Transverse colon (tissue), 4 donors: Measurements from ENCODE around the gene ITPR2. TPM values are rescaled to one million over a fixed set of nuclear protein-coding genes. Genes with fewer than 3 reads are reported as not detected.

ENCODE experiments used
- DNase-seq: peaks from one replicate; pipeline ENCODE4 v3.0.0-alpha.2; 2019
- H3K27ac ChIP-seq, 4 donors: fragments of 200-600 bp; sonication (generic); 2 replicates each; pipeline ENCODE4 v1.5.1; 2016 to 2018; ENCODE audit warnings: inconsistent platforms in 4 of 4
- H3K27me3 ChIP-seq: fragments of 200-600 bp; sonication (generic); 2 replicates; pipeline ENCODE4 v1.5.1; 2017; ENCODE audit warnings: inconsistent platforms
- H3K36me3 ChIP-seq, 4 donors: fragments of 200-600 bp; sonication (generic); 2 replicates each; pipeline ENCODE4 v1.5.1; 2017 to 2019; ENCODE audit warnings: inconsistent platforms in 4 of 4
- H3K4me1 ChIP-seq, 4 donors: fragments of 200-600 bp; sonication (generic); 2 replicates each; pipeline ENCODE4 v1.5.1; 2017 to 2020; ENCODE audit warnings: inconsistent platforms in 4 of 4
- H3K4me3 ChIP-seq, 4 donors: fragments of 200-600 bp; sonication (generic); 1 replicate in 1 of 4; 2 replicates in 3 of 4; pipeline versions ENCODE4 v1.5.1 to v1.6.1; 2017 to 2019; ENCODE audit warnings: inconsistent platforms in 4 of 4
- H3K9me3 ChIP-seq, 2 donors: fragments of 200-600 bp; sonication (generic); 2 replicates each; pipeline ENCODE4 v1.5.1; 2017 to 2019; ENCODE audit warnings: inconsistent platforms in 2 of 2
- CTCF ChIP-seq, 5 experiments: fragments of 200-600 bp in 3 of 5; fragments of 450-650 bp in 2 of 5; sonication (generic) in 3 of 5; IDR thresholded peaks; 1 replicate in 2 of 5; 2 replicates in 3 of 5; pipeline ENCODE4 v1.5.1; 2016 to 2017; ENCODE audit warnings: antibody characterized with exemption in 5 of 5, inconsistent platforms in 3 of 5, mild to moderate bottlenecking in 2 of 5, moderate library complexity in 1 of 5
- EP300 ChIP-seq: sonication (generic); formaldehyde crosslinking; IDR thresholded peaks from one replicate; pipeline ENCODE4 v1.6.1; 2017; ENCODE audit warnings: antibody characterized with exemption, low read depth
- POLR2A ChIP-seq: fragments of 450-650 bp; IDR thresholded peaks from one replicate; pipeline ENCODE4 v1.6.1; 2016; ENCODE audit warnings: antibody characterized with exemption, mild to moderate bottlenecking, moderate library complexity
- POLR2AphosphoS5 ChIP-seq, 3 donors: sonication (generic); formaldehyde crosslinking; IDR thresholded peaks; one replicate each; pipeline ENCODE4 v1.6.1; 2016; ENCODE audit warnings: antibody characterized with exemption in 3 of 3
- WGBS, 2 donors: methylation state at CpG; one replicate each; pipeline ENCODE4 v1.1.5; 2018; ENCODE audit warnings: low coverage in 1 of 2; 5-methylcytosine and 5-hydroxymethylcytosine counted together
- in situ Hi-C, 4 donors: fragments of 200-750 bp; cut with MboI; loops; one replicate each; pipeline versions ENCODE4 v1.15.0 to v1.15.1; 2017; ENCODE audit warnings: low sequenced_read_pairs in 3 of 4, low pct_ligation_motif_present in 1 of 4, low pct_unique_long_range_greater_than_20kb in 1 of 4
- intact Hi-C: fragments of 100-400 bp; cut with DNase I; formaldehyde crosslinking; loops from one replicate; pipeline ENCODE4 v1.15.1; 2023; ENCODE audit warnings: low total_unique reads
- total RNA-seq, 4 donors: library from RNA; depleted of rRNA; stranded (reverse); fragments of >200 nt; gene quantifications; one replicate each; pipeline ENCODE4 v1.1.0, GENCODE V29; 2016

Gene ITPR2
- total RNA-seq, 4 donors from 2014 or later: 29.8 to 60.5 (median 41.2) TPM

- no peak for TF ChIP-seq POLR2AphosphoS5 (IDR thresholded peaks at IDR 0.05)
- TF ChIP-seq POLR2A: no peak
- TF ChIP-seq CTCF (IDR thresholded peaks at IDR 0.05): no peak
- TF ChIP-seq EP300: no peak
- no peaks in the 10 kb centered on the region for H3K4me1 ChIP-seq
- no peak overlapping the region for H3K4me3 ChIP-seq
- no peaks in the 10 kb centered on the region for H3K36me3 ChIP-seq
- 78 to 94% methylated on average over 5 to 8 of the region's 8 CpGs for WGBS, 2 donors
- DNase-seq: no peak
- in situ Hi-C loops (loop anchor here in 3 of 4 donors (25.0 kb wide), 2 partner anchors 288 to 313 kb away; no protein-coding TSS in a partner anchor), intact Hi-C loops (loop anchor here (5.0 kb wide), 1 partner anchor 882 kb away; no protein-coding TSS in a partner anchor)
- H3K27me3 ChIP-seq: no peaks in the 10 kb centered on the region
- H3K9me3 ChIP-seq: no peaks in the 10 kb centered on the region
- H3K27ac ChIP-seq: no peak overlapping the region
Observed at GRCh38 chr12:26400627-26401026, 432.4 kb downstream of the ITPR2 start.

- Histone ChIP-seq H3K9me3 (no peaks in the 10 kb centered on the region), H3K27ac (no peak overlapping the region), H3K27me3 (no peaks in the 10 kb centered on the region), H3K36me3 (peaks cover 0 to 4% (median 0%) of the 10 kb centered on the region in 4 donors), H3K4me3 (no peak overlapping the region), H3K4me1 (no peaks in the 10 kb centered on the region)
- DNase-seq: no peak
- no peak for TF ChIP-seq POLR2A
- no peak for TF ChIP-seq POLR2AphosphoS5 (IDR thresholded peaks at IDR 0.05)
- TF ChIP-seq CTCF (IDR thresholded peaks at IDR 0.05): no peak
- no peak for TF ChIP-seq EP300
- intact Hi-C loops (no loop called here), in situ Hi-C loops (no loop called here)
- 80 to 87% methylated on average over 1 of the region's 1 CpG for WGBS, 2 donors
Observed at GRCh38 chr12:26399381-26399780, 433.6 kb downstream of the ITPR2 start.

GRCh38 chr12:26396402-26396801, 436.6 kb downstream of the ITPR2 start:
- no peaks in the 10 kb centered on the region for H3K4me1 ChIP-seq
- 75 to 90% methylated on average over 3 of the region's 3 CpGs for WGBS, 2 donors
- in situ Hi-C loops: no loop called here
- H3K4me3 ChIP-seq: no peak overlapping the region
- H3K36me3 ChIP-seq: peaks cover 0 to 4% (median 0%) of the 10 kb centered on the region in 4 donors
- intact Hi-C loops: no loop called here
- H3K27me3 ChIP-seq: no peaks in the 10 kb centered on the region
- DNase-seq: no peak
- no peak overlapping the region for H3K27ac ChIP-seq
- H3K9me3 ChIP-seq: no peaks in the 10 kb centered on the region
- no peak for TF ChIP-seq EP300
- TF ChIP-seq POLR2A: no peak
- TF ChIP-seq POLR2AphosphoS5 (IDR thresholded peaks at IDR 0.05): no peak
- no peak for TF ChIP-seq CTCF (IDR thresholded peaks at IDR 0.05)

GRCh38 chr12:26389343-26389742, 443.7 kb downstream of the ITPR2 start:
- intact Hi-C loops: no loop called here
- Histone ChIP-seq H3K36me3 (peaks cover 0 to 4% (median 0%) of the 10 kb centered on the region in 4 donors), H3K4me3 (no peak overlapping the region), H3K27me3 (no peaks in the 10 kb centered on the region), H3K4me1 (no peaks in the 10 kb centered on the region), H3K9me3 (no peaks in the 10 kb centered on the region), H3K27ac (no peak overlapping the region)
- WGBS, 2 donors: 57 to 78% methylated on average over 1 of the region's 1 CpG
- in situ Hi-C loops: no loop called here
- DNase-seq: no peak
- TF ChIP-seq CTCF (IDR thresholded peaks at IDR 0.05): no peak
- TF ChIP-seq POLR2AphosphoS5 (IDR thresholded peaks at IDR 0.05): no peak
- TF ChIP-seq POLR2A: no peak
- no peak for TF ChIP-seq EP300
